BE2C (cell line): ENCODE results near the gene ZNF827.

ENCODE experiments used
- DNase-seq: peaks from one replicate; pipeline ENCODE4 v3.0.0-alpha.2; 2020
- H3K27me3 ChIP-seq: fragments of 250-450 bp; sonication (Bioruptor Pico); 2 replicates; pipeline ENCODE4 v1.5.1; 2020; ENCODE audit warnings: mild to moderate bottlenecking
- H3K36me3 ChIP-seq: fragments of 250-450 bp; sonication (Bioruptor Pico); 2 replicates; pipeline ENCODE4 v1.5.1; 2020; ENCODE audit warnings: mild to moderate bottlenecking
- H3K4me1 ChIP-seq: fragments of 250-450 bp; sonication (Bioruptor Pico); 2 replicates; pipeline ENCODE4 v1.5.1; 2020
- H3K4me3 ChIP-seq: 2 replicates; pipeline ENCODE4 v1.5.1; 2011; ENCODE audit warnings: low read depth, low read length
- H3K9me3 ChIP-seq: fragments of 250-450 bp; sonication (Bioruptor Pico); 2 replicates; pipeline ENCODE4 v1.5.1; 2020
- TF ChIP-seq, protein P1 (sequence below): IDR thresholded peaks from 2 replicates; pipeline ENCODE4 v1.5.1; 2012; ENCODE audit warnings: mild to moderate bottlenecking, low read depth, low read length

The ZNF827 gene

DNA sequence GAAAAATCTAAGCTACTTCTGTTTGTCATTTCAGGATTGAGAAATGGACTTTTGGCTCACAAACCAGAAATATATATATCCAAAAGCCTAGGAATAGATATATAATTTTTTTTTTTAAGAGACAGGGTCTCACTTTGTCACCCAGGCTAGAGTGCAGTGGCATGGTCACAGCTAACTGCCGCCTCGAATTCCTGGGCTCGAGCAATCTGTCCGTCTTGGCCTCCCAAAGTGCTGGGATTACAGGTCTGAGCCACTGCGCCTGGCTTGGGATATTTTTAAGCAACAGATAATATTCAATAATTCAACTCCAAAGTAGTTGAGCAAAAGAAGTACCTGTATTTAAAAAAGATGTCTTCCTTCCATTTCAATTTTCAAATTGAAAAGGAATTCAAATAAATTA, 146.2 kb downstream of the ZNF827 start:
- TF ChIP-seq, protein P1, sequence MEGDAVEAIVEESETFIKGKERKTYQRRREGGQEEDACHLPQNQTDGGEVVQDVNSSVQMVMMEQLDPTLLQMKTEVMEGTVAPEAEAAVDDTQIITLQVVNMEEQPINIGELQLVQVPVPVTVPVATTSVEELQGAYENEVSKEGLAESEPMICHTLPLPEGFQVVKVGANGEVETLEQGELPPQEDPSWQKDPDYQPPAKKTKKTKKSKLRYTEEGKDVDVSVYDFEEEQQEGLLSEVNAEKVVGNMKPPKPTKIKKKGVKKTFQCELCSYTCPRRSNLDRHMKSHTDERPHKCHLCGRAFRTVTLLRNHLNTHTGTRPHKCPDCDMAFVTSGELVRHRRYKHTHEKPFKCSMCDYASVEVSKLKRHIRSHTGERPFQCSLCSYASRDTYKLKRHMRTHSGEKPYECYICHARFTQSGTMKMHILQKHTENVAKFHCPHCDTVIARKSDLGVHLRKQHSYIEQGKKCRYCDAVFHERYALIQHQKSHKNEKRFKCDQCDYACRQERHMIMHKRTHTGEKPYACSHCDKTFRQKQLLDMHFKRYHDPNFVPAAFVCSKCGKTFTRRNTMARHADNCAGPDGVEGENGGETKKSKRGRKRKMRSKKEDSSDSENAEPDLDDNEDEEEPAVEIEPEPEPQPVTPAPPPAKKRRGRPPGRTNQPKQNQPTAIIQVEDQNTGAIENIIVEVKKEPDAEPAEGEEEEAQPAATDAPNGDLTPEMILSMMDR, result no peak
- Histone ChIP-seq H3K27me3 (no peaks in the 10 kb centered on the region), H3K36me3 (no peaks in the 10 kb centered on the region), H3K9me3 (no peaks in the 10 kb centered on the region), H3K4me1 (peaks cover 10% of the 10 kb centered on the region), H3K4me3 (no peak overlapping the region)
- DNase-seq, result no peak

DNA sequence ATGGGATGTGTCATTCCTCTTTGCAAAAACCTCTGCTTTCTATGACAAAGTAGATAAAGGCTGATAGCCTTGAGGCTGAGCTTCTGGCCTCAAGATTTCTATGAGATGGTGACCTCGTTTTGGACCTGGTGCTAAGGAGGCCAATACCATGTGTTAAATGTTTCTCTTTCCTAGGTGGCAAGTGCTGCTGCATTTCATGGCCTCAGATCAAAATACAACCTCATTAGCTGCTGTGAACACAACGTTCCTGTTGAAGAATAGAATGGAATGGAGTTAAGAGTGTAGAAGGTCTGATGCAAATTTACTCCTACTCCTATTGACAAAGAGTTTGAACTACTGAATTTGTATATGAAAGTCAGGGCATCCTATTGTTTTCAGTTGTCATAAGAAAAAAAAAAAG, 146.6 kb downstream of the ZNF827 start:
- no peak for DNase-seq
- H3K9me3 ChIP-seq, result no peaks in the 10 kb centered on the region
- no peak overlapping the region for H3K4me3 ChIP-seq
- H3K4me1 ChIP-seq, result peaks cover 10% of the 10 kb centered on the region
- no peaks in the 10 kb centered on the region for H3K27me3 ChIP-seq
- H3K36me3 ChIP-seq, result no peaks in the 10 kb centered on the region
- TF ChIP-seq, protein P1, result no peak

DNA sequence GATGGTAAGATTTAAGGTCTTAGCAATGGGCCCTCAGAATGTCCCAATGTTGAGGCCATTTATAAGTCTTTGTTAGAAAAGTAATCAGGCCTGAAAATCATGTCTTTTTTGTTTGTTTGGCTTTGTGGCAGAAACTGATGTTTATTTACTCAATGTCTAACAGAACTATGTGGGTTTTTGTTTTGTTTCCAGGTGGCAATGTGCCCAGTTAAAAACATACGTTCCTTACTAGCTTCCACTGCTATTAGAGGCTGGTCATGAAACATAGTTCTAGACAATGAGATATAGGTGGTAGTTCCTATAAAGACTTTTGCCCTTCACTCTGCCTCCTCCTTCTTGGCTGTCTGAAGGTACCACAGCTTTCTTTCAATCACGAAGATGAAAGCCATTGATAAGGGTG, 149.9 kb downstream of the ZNF827 start:
- Histone ChIP-seq H3K4me1 (peaks cover 4% of the 10 kb centered on the region; the same call in 1 of the 2 replicates), H3K4me3 (no peak overlapping the region), H3K9me3 (peaks cover 3% of the 10 kb centered on the region; the same call in 1 of the 2 replicates), H3K27me3 (no peaks in the 10 kb centered on the region), H3K36me3 (no peaks in the 10 kb centered on the region)
- TF ChIP-seq, protein P1, result no peak
- no peak for DNase-seq

DNA sequence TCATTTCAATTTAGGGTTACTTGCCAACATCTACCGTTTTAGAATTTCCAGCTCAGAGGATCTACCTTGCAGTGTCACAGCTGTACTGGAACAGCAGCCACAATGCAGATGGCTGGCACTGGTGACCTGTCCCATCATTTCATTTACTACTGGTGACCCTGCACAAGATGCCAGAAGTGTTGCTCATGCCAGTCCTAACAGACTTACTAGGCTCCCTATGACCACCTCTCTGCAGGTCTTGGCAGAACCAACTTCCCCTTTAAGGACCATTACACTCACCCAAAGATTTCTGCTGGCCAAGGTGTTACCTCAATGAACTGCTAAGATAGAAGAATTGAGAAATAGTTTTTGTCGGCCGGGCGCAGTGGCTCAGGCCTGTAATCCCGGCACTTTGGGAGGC, 151.8 kb downstream of the ZNF827 start:
- H3K4me3 ChIP-seq, result no peak overlapping the region
- H3K4me1 ChIP-seq, result peaks cover 4% of the 10 kb centered on the region; the same call in 1 of the 2 replicates
- H3K27me3 ChIP-seq, result no peaks in the 10 kb centered on the region
- no peak for DNase-seq
- no peaks in the 10 kb centered on the region for H3K36me3 ChIP-seq
- H3K9me3 ChIP-seq, result peaks cover 4% of the 10 kb centered on the region; the same call in 1 of the 2 replicates
- TF ChIP-seq, protein P1, result no peak

DNA sequence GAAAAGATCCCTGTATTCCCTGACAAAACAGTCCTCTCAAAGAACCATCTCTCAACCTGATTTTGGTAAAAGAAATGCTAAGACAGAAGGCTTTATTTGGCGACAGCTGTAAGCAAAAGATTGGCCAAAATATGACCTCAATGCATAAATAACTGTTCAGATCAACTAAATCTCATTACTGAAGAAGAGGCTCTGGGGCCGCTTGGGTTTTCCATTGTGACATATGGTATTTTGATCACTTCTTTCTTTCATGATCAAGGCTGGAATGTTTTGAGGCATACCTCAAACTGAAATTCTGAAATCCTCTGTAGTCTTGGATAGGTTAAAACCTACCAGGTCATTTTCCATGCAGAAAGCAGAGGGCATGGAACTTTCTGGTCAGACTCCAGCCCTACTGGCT, 152.4 kb downstream of the ZNF827 start:
- peaks cover 4% of the 10 kb centered on the region; the same call in 1 of the 2 replicates for H3K9me3 ChIP-seq
- TF ChIP-seq, protein P1, result no peak
- no peak for DNase-seq
- peaks cover 4% of the 10 kb centered on the region; the same call in 1 of the 2 replicates for H3K4me1 ChIP-seq
- no peak overlapping the region for H3K4me3 ChIP-seq
- H3K36me3 ChIP-seq, result no peaks in the 10 kb centered on the region
- no peaks in the 10 kb centered on the region for H3K27me3 ChIP-seq

DNA sequence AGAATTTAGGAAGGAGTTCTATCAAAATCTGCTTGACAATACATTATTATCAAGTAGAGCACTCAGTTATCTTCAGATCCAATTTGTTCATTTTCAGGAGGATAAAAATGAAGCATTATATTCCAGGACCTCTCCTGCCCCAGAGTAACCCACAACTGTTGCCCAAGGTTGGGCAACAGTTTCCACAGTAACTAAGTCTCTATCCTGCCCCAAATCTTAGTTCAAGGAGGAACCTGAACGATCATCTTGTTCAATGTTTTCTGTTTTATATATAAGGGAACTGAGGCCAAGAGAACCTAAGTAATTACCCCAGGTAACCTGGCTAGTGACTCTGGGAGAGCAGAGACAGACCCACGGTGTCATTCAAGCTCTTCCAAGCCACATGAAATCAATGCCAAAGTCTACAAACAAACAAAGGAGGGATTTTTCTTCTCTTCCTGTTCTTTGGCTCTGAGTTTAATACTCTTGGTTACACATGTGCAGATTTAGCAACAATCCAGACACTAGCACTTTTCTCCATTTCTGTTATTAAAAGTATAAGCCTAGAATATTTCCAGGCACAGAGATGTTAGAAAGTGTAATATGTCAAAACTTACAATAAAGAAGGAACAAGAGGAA, 153.1 kb downstream of the ZNF827 start:
- H3K4me3 ChIP-seq, result no peak overlapping the region
- TF ChIP-seq, protein P1, result no peak
- no peaks in the 10 kb centered on the region for H3K27me3 ChIP-seq
- DNase-seq, result no peak
- H3K36me3 ChIP-seq, result no peaks in the 10 kb centered on the region
- peaks cover 4% of the 10 kb centered on the region; the same call in 1 of the 2 replicates for H3K4me1 ChIP-seq
- peaks cover 4% of the 10 kb centered on the region; the same call in 1 of the 2 replicates for H3K9me3 ChIP-seq
